Panc1 (cell line): ENCODE results near the gene SH2D6. TPM values are rescaled to one million over a fixed set of nuclear protein-coding genes. Genes with fewer than 3 reads are reported as not detected.
A peak's percentile ranks its signal among the peaks of the same experiment; 100 is the strongest.

Source experiments
- ATAC-seq: fragments of 200-7000 bp; cut with Tn5 transposase; 2 replicates; pipeline ENCODE4 v1.9.1; 2020; ENCODE audit warnings: mild to moderate bottlenecking, moderate library complexity
- BruUV-seq: library from RNA; stranded (reverse); fragments of 400-500 nt; replicated peaks from 2 replicates; lab custom pipeline; 2021; lab: Mats Ljungman, UMichigan
- CTCF ChIA-PET: fragments of 300-600 bp; sonication (Branson Sonifier 250); formaldehyde crosslinking; loops from one replicate; lab custom pipeline; 2022; ENCODE audit warnings: antibody characterized with exemption; lab: Charles Lee
- POLR2A ChIA-PET: fragments of 300-600 bp; sonication (Branson Sonifier 250); formaldehyde crosslinking; loops from one replicate; lab custom pipeline; 2022; ENCODE audit warnings: antibody characterized with exemption; lab: Charles Lee
- DNase-seq: peaks from one replicate; pipeline ENCODE4 v3.0.0-alpha.2; 2010; ENCODE audit warnings: low read depth, low spot score
- H3K27ac ChIP-seq: 2 replicates; pipeline ENCODE4 v1.5.1; 2011; ENCODE audit warnings: mild to moderate bottlenecking, low read length, inconsistent platforms
- H3K27me3 ChIP-seq: fragments of 200-500 bp; sonication (Bioruptor generic); 2 replicates; pipeline ENCODE4 v1.6.0; 2014; ENCODE audit warnings: low read length, inconsistent platforms; ENCODE audit not compliant: control insufficient read depth, insufficient read depth
- H3K36me3 ChIP-seq: fragments of 200-500 bp; sonication (Bioruptor generic); 2 replicates; pipeline ENCODE4 v1.5.1; 2014; ENCODE audit warnings: inconsistent platforms, mild to moderate bottlenecking, low read length, moderate library complexity; ENCODE audit not compliant: control insufficient read depth, insufficient read depth
- H3K4me1 ChIP-seq: 2 replicates; pipeline ENCODE4 v1.5.1; 2011; ENCODE audit warnings: inconsistent platforms, mild to moderate bottlenecking, low read length, moderate library complexity; ENCODE audit not compliant: control insufficient read depth, insufficient read depth
- H3K4me3 ChIP-seq, 2 experiments: 2 replicates each; pipeline ENCODE4 v1.5.1; 2011 to 2012; ENCODE audit warnings: low read depth in 2 of 2, low read length in 2 of 2, mild to moderate bottlenecking in 2 of 2, inconsistent platforms in 1 of 2, moderate library complexity in 1 of 2
- H3K9me3 ChIP-seq: fragments of 200-500 bp; sonication (Bioruptor generic); 2 replicates; pipeline ENCODE4 v1.5.1; 2014; ENCODE audit warnings: low read depth, mild to moderate bottlenecking, inconsistent platforms, low read length, moderate library complexity; ENCODE audit not compliant: control insufficient read depth, insufficient read depth
- POLR2AphosphoS5 ChIP-seq: IDR thresholded peaks from 2 replicates; pipeline ENCODE4 v1.6.1; 2012; ENCODE audit warnings: mild to moderate bottlenecking, low read depth, low read length, moderate library complexity
- SIN3A ChIP-seq: IDR thresholded peaks from 2 replicates; pipeline ENCODE4 v1.6.1; 2012; ENCODE audit warnings: low read depth, mild to moderate bottlenecking, low read length, moderate library complexity, borderline replicate concordance; ENCODE audit not compliant: insufficient read depth
- TCF7L2 ChIP-seq: IDR thresholded peaks from 2 replicates; pipeline ENCODE4 v1.6.1; 2011; ENCODE audit warnings: mild to moderate bottlenecking, low read depth, low read length, inconsistent platforms
- in situ Hi-C: cut with HindIII; loops from 2 replicates; pipeline ENCODE4 v1.10.0; 2016; ENCODE audit warnings: low sequenced_read_pairs, low pct_unique_long_range_greater_than_20kb
- intact Hi-C: fragments of 100-400 bp; cut with micrococcal nuclease; formaldehyde crosslinking; loops from one replicate; pipeline ENCODE4 v1.10.0; 2022; ENCODE audit not compliant: unreplicated experiment
- total RNA-seq: library from RNA; stranded (reverse); gene quantifications from one replicate; pipeline ENCODE4 v1.2.1, GENCODE V29; 2021; ENCODE audit not compliant: unreplicated experiment
- TF ChIP-seq, protein P1 (sequence below): fragments of 450-650 bp; IDR thresholded peaks from 2 replicates; pipeline ENCODE4 v1.5.1; 2017; ENCODE audit warnings: mild to moderate bottlenecking
- TF ChIP-seq, protein P2 (sequence below), 2 experiments: IDR thresholded peaks; 2 replicates each; pipeline ENCODE4 v1.6.1; 2011 to 2012; ENCODE audit warnings: low read depth in 2 of 2, control low read depth in 1 of 2, low read length in 1 of 2, mild to moderate bottlenecking in 1 of 2, moderate library complexity in 1 of 2; ENCODE audit not compliant: insufficient read depth in 1 of 2

Gene SH2D6
- total RNA-seq, 1 experiment from 2014 or later, result 3.3 TPM

DNA sequence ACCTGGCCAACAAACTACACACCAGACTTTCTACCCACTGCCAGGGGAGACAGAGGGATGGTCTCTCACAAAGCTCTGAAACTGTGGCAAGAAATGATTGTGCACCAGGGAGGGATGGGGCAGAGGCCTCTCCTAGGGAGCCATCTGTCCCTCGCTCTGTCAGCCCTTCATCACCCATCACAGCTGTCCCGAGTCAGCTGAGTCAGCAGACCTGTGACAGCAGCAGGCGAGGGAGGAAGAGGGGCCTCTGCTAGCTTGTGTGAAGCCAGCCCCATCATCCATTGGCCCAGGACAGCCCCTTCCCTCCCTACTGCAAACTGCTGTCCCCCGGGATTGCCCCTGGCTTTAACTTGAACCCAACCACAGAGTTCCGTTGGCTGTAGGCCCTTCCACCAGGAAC lies 5.0 kb downstream of the SH2D6 start:
- peaks cover 37% of the 10 kb centered on the region for H3K4me1 ChIP-seq
- no peak overlapping the region for H3K4me3 ChIP-seq
- peak overlapping the region; percentile 75 for H3K27ac ChIP-seq
- no peaks in the 10 kb centered on the region for H3K36me3 ChIP-seq
- DNase-seq (no peak), ATAC-seq (no peak)
- no TSS peak for BruUV-seq
- in situ Hi-C loops (loop anchor here (25.0 kb wide), 1 partner anchor 114 kb away; the partner anchor contains the start of gene MAT2A), intact Hi-C loops (loop anchor here (10.0 kb wide), 1 partner anchor 71 kb away; no protein-coding TSS in a partner anchor)
- H3K27me3 ChIP-seq, result no peaks in the 10 kb centered on the region
- H3K9me3 ChIP-seq, result no peaks in the 10 kb centered on the region
- ChIA-PET CTCF (no interaction called here), POLR2A (no interaction called here)
- TF ChIP-seq, protein P1, sequence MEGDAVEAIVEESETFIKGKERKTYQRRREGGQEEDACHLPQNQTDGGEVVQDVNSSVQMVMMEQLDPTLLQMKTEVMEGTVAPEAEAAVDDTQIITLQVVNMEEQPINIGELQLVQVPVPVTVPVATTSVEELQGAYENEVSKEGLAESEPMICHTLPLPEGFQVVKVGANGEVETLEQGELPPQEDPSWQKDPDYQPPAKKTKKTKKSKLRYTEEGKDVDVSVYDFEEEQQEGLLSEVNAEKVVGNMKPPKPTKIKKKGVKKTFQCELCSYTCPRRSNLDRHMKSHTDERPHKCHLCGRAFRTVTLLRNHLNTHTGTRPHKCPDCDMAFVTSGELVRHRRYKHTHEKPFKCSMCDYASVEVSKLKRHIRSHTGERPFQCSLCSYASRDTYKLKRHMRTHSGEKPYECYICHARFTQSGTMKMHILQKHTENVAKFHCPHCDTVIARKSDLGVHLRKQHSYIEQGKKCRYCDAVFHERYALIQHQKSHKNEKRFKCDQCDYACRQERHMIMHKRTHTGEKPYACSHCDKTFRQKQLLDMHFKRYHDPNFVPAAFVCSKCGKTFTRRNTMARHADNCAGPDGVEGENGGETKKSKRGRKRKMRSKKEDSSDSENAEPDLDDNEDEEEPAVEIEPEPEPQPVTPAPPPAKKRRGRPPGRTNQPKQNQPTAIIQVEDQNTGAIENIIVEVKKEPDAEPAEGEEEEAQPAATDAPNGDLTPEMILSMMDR, result no peak
- TF ChIP-seq TCF7L2 (no peak), POLR2AphosphoS5 (no peak), SIN3A (no peak)
- TF ChIP-seq, protein P2, sequence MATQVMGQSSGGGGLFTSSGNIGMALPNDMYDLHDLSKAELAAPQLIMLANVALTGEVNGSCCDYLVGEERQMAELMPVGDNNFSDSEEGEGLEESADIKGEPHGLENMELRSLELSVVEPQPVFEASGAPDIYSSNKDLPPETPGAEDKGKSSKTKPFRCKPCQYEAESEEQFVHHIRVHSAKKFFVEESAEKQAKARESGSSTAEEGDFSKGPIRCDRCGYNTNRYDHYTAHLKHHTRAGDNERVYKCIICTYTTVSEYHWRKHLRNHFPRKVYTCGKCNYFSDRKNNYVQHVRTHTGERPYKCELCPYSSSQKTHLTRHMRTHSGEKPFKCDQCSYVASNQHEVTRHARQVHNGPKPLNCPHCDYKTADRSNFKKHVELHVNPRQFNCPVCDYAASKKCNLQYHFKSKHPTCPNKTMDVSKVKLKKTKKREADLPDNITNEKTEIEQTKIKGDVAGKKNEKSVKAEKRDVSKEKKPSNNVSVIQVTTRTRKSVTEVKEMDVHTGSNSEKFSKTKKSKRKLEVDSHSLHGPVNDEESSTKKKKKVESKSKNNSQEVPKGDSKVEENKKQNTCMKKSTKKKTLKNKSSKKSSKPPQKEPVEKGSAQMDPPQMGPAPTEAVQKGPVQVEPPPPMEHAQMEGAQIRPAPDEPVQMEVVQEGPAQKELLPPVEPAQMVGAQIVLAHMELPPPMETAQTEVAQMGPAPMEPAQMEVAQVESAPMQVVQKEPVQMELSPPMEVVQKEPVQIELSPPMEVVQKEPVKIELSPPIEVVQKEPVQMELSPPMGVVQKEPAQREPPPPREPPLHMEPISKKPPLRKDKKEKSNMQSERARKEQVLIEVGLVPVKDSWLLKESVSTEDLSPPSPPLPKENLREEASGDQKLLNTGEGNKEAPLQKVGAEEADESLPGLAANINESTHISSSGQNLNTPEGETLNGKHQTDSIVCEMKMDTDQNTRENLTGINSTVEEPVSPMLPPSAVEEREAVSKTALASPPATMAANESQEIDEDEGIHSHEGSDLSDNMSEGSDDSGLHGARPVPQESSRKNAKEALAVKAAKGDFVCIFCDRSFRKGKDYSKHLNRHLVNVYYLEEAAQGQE (IDR thresholded peaks at IDR 0.05; ENCODE audit: insufficient read depth in 1 of 2, low read depth in 2 of 2, low read length in 1 of 2), result no peak

DNA sequence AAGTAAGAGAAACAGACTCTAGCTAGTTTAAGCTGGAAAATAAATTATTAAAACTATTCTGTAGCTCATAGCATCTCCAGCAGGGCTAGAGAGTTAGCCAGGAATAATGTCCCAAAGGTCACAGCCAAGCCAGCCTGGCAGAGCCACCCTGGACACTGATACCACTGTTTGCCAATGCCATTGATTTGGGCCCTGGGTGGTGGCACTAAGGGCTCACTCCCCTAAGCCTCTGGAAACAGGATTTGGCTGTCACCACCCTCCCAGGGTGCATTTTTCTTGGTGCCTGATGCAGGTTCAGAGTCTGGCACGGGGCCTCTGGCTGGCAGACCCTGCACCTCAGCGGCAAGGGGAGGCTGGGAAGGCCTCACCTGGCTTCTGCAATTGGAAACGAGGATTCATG lies 7.1 kb downstream of the SH2D6 start:
- H3K9me3 ChIP-seq, result no peaks in the 10 kb centered on the region
- no peak for ATAC-seq
- BruUV-seq, result no TSS peak
- ChIA-PET POLR2A (no interaction called here), CTCF (no interaction called here)
- no peaks in the 10 kb centered on the region for H3K27me3 ChIP-seq
- peak overlapping the region; percentile 87; the same call in 1 of the 2 replicates for H3K27ac ChIP-seq
- intact Hi-C loops, result loop anchor here (10.0 kb wide), 1 partner anchor 69 kb away; no protein-coding TSS in a partner anchor
- DNase-seq, result no peak
- H3K4me1 ChIP-seq, result peaks cover 27% of the 10 kb centered on the region
- H3K36me3 ChIP-seq, result no peaks in the 10 kb centered on the region
- no peak overlapping the region for H3K4me3 ChIP-seq
- in situ Hi-C loops, result no loop called here
- TF ChIP-seq, protein P2 (IDR thresholded peaks at IDR 0.05; ENCODE audit: insufficient read depth in 1 of 2, low read depth in 2 of 2, low read length in 1 of 2), result no peak
- TF ChIP-seq, protein P1, result no peak
- TF ChIP-seq SIN3A, result no peak
- TF ChIP-seq POLR2AphosphoS5, result no peak
- TF ChIP-seq TCF7L2, result no peak
